ENCODE data around the gene GOLGA6L22.
"Not testable (repeated sequence)": the region's sequence is repeated elsewhere in the genome, so short reads cannot be mapped to it uniquely, and the experiment has no call there.

Gene GOLGA6L22

GRCh38 chr15:22502272-22502671 is 43.6 kb downstream of the GOLGA6L22 start:
- not testable (repeated sequence) for H3K27me3 ChIP-seq (ENCODE audit: insufficient read depth, low read length); H3K36me3 ChIP-seq (ENCODE audit: insufficient read depth, low read length); H3K27ac ChIP-seq (ENCODE audit: low read depth, low read length); H3K4me3 ChIP-seq (ENCODE audit: low read length); H3K9me3 ChIP-seq (ENCODE audit: insufficient read depth, low read depth, low read length); H3K4me1 ChIP-seq (ENCODE audit: insufficient read depth, low read length); H3K9ac ChIP-seq (ENCODE audit: low read depth, low read length)
- no CpG with 5 or more reads among the region's 10 CpGs for WGBS

GRCh38 chr15:22506959-22507358 is 48.3 kb downstream of the GOLGA6L22 start:
- not testable (repeated sequence) for H3K4me1 ChIP-seq (ENCODE audit: insufficient read depth, low read length); H3K4me3 ChIP-seq (ENCODE audit: low read length); H3K36me3 ChIP-seq (ENCODE audit: insufficient read depth, low read length); H3K9ac ChIP-seq (ENCODE audit: low read depth, low read length); H3K27me3 ChIP-seq (ENCODE audit: insufficient read depth, low read length); H3K9me3 ChIP-seq (ENCODE audit: insufficient read depth, low read depth, low read length); H3K27ac ChIP-seq (ENCODE audit: low read depth, low read length)
- no CpG with 5 or more reads among the region's 9 CpGs for WGBS

- not testable (repeated sequence) for H3K27me3 ChIP-seq (ENCODE audit: insufficient read depth, low read length); H3K27ac ChIP-seq (ENCODE audit: low read depth, low read length); H3K4me3 ChIP-seq (ENCODE audit: low read length); H3K4me1 ChIP-seq (ENCODE audit: insufficient read depth, low read length); H3K36me3 ChIP-seq (ENCODE audit: insufficient read depth, low read length); H3K9me3 ChIP-seq (ENCODE audit: insufficient read depth, low read depth, low read length); H3K9ac ChIP-seq (ENCODE audit: low read depth, low read length)
- WGBS: no CpG with 5 or more reads among the region's 15 CpGs
Measured at GRCh38 chr15:22516140-22516539, 57.4 kb downstream of the GOLGA6L22 start.

Data from HUES64 (cell line).